HepG2 (cell line): ENCODE measurements around the gene TARS3. TPM values are rescaled to one million over a fixed set of nuclear protein-coding genes. Genes with fewer than 3 reads are reported as not detected.

Experiments
- AGO2 ChIP-seq: fragments of 200-400 bp; formaldehyde crosslinking; optimal IDR thresholded peaks from 2 replicates; pipeline ENCODE3; 2017; ENCODE audit warnings: mild to moderate bottlenecking, low read depth, low read length, moderate library complexity
- ELF4 ChIP-seq: sonication (generic); formaldehyde crosslinking; IDR thresholded peaks from 2 replicates; pipeline ENCODE4 v1.5.0; 2020; ENCODE audit warnings: missing genetic modification reagents, mild to moderate bottlenecking, moderate library complexity, borderline replicate concordance
- GABPB1 ChIP-seq: IDR thresholded peaks from 2 replicates; pipeline ENCODE4 v1.6.1; 2016; ENCODE audit warnings: mild to moderate bottlenecking, missing genetic modification reagents, moderate library complexity, missing compliant biosample characterization
- GPN1 ChIP-seq: sonication (generic); formaldehyde crosslinking; IDR thresholded peaks from 2 replicates; pipeline ENCODE4 v1.5.1; 2020; ENCODE audit warnings: missing genetic modification reagents, borderline replicate concordance
- KLF12 ChIP-seq: sonication (generic); formaldehyde crosslinking; IDR thresholded peaks from 2 replicates; pipeline ENCODE4 v1.4.0; 2020; ENCODE audit warnings: missing genetic modification reagents, borderline replicate concordance
- KLF15 ChIP-seq: sonication (generic); formaldehyde crosslinking; IDR thresholded peaks from 2 replicates; pipeline ENCODE4 v1.8.1; 2023; ENCODE audit warnings: borderline replicate concordance, mild to moderate bottlenecking, inconsistent platforms, missing genetic modification reagents, mixed read lengths
- MIXL1 ChIP-seq: IDR thresholded peaks from 2 replicates; pipeline ENCODE4 v1.6.1; 2016
- NFKB2 ChIP-seq: sonication (generic); formaldehyde crosslinking; IDR thresholded peaks from 2 replicates; pipeline ENCODE4 v1.4.0; 2020; ENCODE audit warnings: missing genetic modification reagents, borderline replicate concordance
- NRL ChIP-seq: sonication (generic); formaldehyde crosslinking; IDR thresholded peaks from 2 replicates; pipeline ENCODE4 v1.5.0; 2020; ENCODE audit warnings: missing genetic modification reagents, mild to moderate bottlenecking, moderate library complexity, borderline replicate concordance
- RBAK ChIP-seq: sonication (generic); formaldehyde crosslinking; IDR thresholded peaks from 2 replicates; pipeline ENCODE4 v1.5.1; 2020; ENCODE audit warnings: mild to moderate bottlenecking, missing genetic modification reagents
- REL ChIP-seq: sonication (generic); formaldehyde crosslinking; conservative IDR thresholded peaks from 2 replicates; pipeline ENCODE4 v1.8.0; 2022; ENCODE audit warnings: mild to moderate bottlenecking, missing genetic modification reagents, moderate library complexity
- REST ChIP-seq, 2 experiments: IDR thresholded peaks; 2 replicates each; pipeline ENCODE4 v1.6.1; 2011 to 2012; ENCODE audit warnings: low read length in 2 of 2, borderline replicate concordance in 1 of 2, low read depth in 1 of 2, mild to moderate bottlenecking in 1 of 2, moderate library complexity in 1 of 2
- RFXAP ChIP-seq: sonication (generic); formaldehyde crosslinking; IDR thresholded peaks from 2 replicates; pipeline ENCODE4 v1.4.0; 2020; ENCODE audit warnings: missing genetic modification reagents, borderline replicate concordance
- TFDP1 ChIP-seq: IDR thresholded peaks from 2 replicates; pipeline ENCODE4 v1.6.1; 2016; ENCODE audit warnings: missing compliant biosample characterization, missing genetic modification reagents, borderline replicate concordance
- U2AF2 ChIP-seq: fragments of 200-400 bp; formaldehyde crosslinking; IDR thresholded peaks from 2 replicates; pipeline ENCODE4 v1.6.1; 2017; ENCODE audit warnings: low read depth, mild to moderate bottlenecking, low read length
- ZBTB42 ChIP-seq: sonication (generic); formaldehyde crosslinking; IDR thresholded peaks from 2 replicates; pipeline ENCODE4 v1.5.0; 2020; ENCODE audit warnings: mild to moderate bottlenecking, missing genetic modification reagents
- ZNF205 ChIP-seq: IDR thresholded peaks from 2 replicates; pipeline ENCODE4 v1.6.1; 2018; ENCODE audit warnings: missing biosample characterization, missing genetic modification reagents
- ZNF33B ChIP-seq: sonication (generic); formaldehyde crosslinking; IDR thresholded peaks from 2 replicates; pipeline ENCODE4 v1.5.1; 2020; ENCODE audit warnings: mild to moderate bottlenecking, missing genetic modification reagents
- ZNF441 ChIP-seq: sonication (generic); formaldehyde crosslinking; IDR thresholded peaks from 2 replicates; pipeline ENCODE4 v1.7.0; 2021; ENCODE audit warnings: missing genetic modification reagents, borderline replicate concordance
- ZNF446 ChIP-seq: sonication (generic); formaldehyde crosslinking; IDR thresholded peaks from 2 replicates; pipeline ENCODE4 v1.5.0; 2020; ENCODE audit warnings: mild to moderate bottlenecking, missing genetic modification reagents
- ZNF598 ChIP-seq: sonication (generic); formaldehyde crosslinking; IDR thresholded peaks from 2 replicates; pipeline ENCODE4 v1.5.1; 2020; ENCODE audit warnings: mild to moderate bottlenecking, missing genetic modification reagents, borderline replicate concordance
- ZNF607 ChIP-seq: sonication (generic); formaldehyde crosslinking; IDR thresholded peaks from 2 replicates; pipeline ENCODE4 v1.5.1; 2020; ENCODE audit warnings: missing genetic modification reagents, mild to moderate bottlenecking, borderline replicate concordance
- ZNF652 ChIP-seq: IDR thresholded peaks from 2 replicates; pipeline ENCODE4 v1.6.1; 2016; ENCODE audit warnings: low read depth, borderline replicate concordance
- ZNF660 ChIP-seq: sonication (generic); formaldehyde crosslinking; IDR thresholded peaks from 2 replicates; pipeline ENCODE4 v1.5.1; 2020; ENCODE audit warnings: mild to moderate bottlenecking, low read depth, missing genetic modification reagents, borderline replicate concordance
- ZNF816 ChIP-seq: sonication (generic); formaldehyde crosslinking; IDR thresholded peaks from 2 replicates; pipeline ENCODE4 v1.8.0; 2022; ENCODE audit warnings: missing genetic modification reagents, mild to moderate bottlenecking, borderline replicate concordance
- ZSCAN22 ChIP-seq: sonication (generic); formaldehyde crosslinking; IDR thresholded peaks from 2 replicates; pipeline ENCODE4 v1.4.0; 2020; ENCODE audit warnings: mild to moderate bottlenecking, missing genetic modification reagents
- polyA plus RNA-seq, 8 experiments: library from polyadenylated mRNA; depleted of rRNA in 3 of 8; stranded (reverse) in 7 of 8; unstranded in 1 of 8; fragments of >200 nt; fragmentation: Illumina TruSeq in 4 of 8; extraction: Trizol in 4 of 8; gene quantifications; 2 replicates each; pipeline versions ENCODE4 v1.2.1 to v1.2.3, GENCODE V29; 2011 to 2016; ENCODE audit warnings: low read depth in 4 of 8, missing spikeins in 1 of 8, mixed read lengths in 1 of 8; ENCODE audit not compliant: insufficient read depth in 1 of 8
- total RNA-seq, 5 experiments: library from RNA; depleted of rRNA; stranded (reverse); fragments of >200 nt; fragmentation: Illumina TruSeq; extraction: Trizol; gene quantifications; 2 replicates each; pipeline ENCODE4 v1.2.3, GENCODE V29; 2016; ENCODE audit warnings: low read depth in 1 of 5

The TARS3 gene
- total and polyA plus RNA-seq, 2 of the 13 experiments (the other 11 are each of a cell fraction or from before 2014, with no cell fraction given), result 4.1 to 11.7 TPM

- TF ChIP-seq ELF4, result no peak
- TF ChIP-seq ZNF598 (CRISPR knock-in tag), result peak; percentile 80
- peak; percentile 85 for TF ChIP-seq ZSCAN22 (CRISPR knock-in tag)
- peak; percentile 51; the same call in 1 of the 2 replicates for TF ChIP-seq RFXAP (CRISPR knock-in tag)
- peak; percentile 72; the same call in 1 of the 2 replicates for TF ChIP-seq GABPB1 (CRISPR knock-in tag)
- TF ChIP-seq ZNF33B (CRISPR knock-in tag), result peak; percentile 84
- TF ChIP-seq U2AF2, result no peak
- no peak for TF ChIP-seq MIXL1 (CRISPR knock-in tag)
- TF ChIP-seq KLF12, result 0 out of 2 replicates have a peak, but pooled peaks have one; percentile 75
- TF ChIP-seq ZNF660 (CRISPR knock-in tag), result no peak
- TF ChIP-seq ZNF816 (CRISPR knock-in tag), result no peak; the same call in 1 of the 2 replicates
- peak; percentile 46; the same call in 1 of the 2 replicates for TF ChIP-seq GPN1 (CRISPR knock-in tag)
- peak; percentile 97 for TF ChIP-seq NRL (CRISPR knock-in tag)
- TF ChIP-seq ZNF441 (CRISPR knock-in tag), result peak; percentile 79; the same call in 1 of the 2 replicates
- peak; percentile 89 for TF ChIP-seq ZNF607 (CRISPR knock-in tag)
- no peak for TF ChIP-seq ZNF652 (CRISPR knock-in tag)
- peak; percentile 93; the same call in 1 of the 2 replicates for TF ChIP-seq REL (CRISPR knock-in tag)
- TF ChIP-seq TFDP1, result peak; percentile 67; the same call in 1 of the 2 replicates
- peak; percentile 68 for TF ChIP-seq AGO2
- no peak; the same call in 1 of the 2 replicates for TF ChIP-seq KLF15 (CRISPR knock-in tag)
- TF ChIP-seq NFKB2 (CRISPR knock-in tag), result 0 out of 2 replicates have a peak, but pooled peaks have one; percentile 66
- no peak for TF ChIP-seq ZNF205 (CRISPR knock-in tag)
- TF ChIP-seq ZNF446 (CRISPR knock-in tag), result peak; percentile 92
- TF ChIP-seq REST (IDR thresholded peaks at IDR 0.05; ENCODE audit: borderline replicate concordance in 1 of 2, low read depth in 1 of 2, low read length in 2 of 2), result no peak
- TF ChIP-seq ZBTB42, result 0 out of 2 replicates have a peak, but pooled peaks have one; percentile 44
- no peak for TF ChIP-seq RBAK (CRISPR knock-in tag)
Observed at GRCh38 chr15:101723874-101724674, at the start of gene TARS3 (continued).
